PC-9 (cell line): Measurements from ENCODE around the gene NAT9. TPM values are rescaled to one million over a fixed set of nuclear protein-coding genes. Genes with fewer than 3 reads are reported as not detected.

Experiments used
- BruUV-seq: library from RNA; stranded (reverse); fragments of 400-500 nt; replicated peaks from 2 replicates; lab custom pipeline; 2021; lab: Mats Ljungman, UMichigan
- CTCF ChIA-PET: fragments of 300-600 bp; sonication (Branson Sonifier 250); formaldehyde crosslinking; loops from one replicate; lab custom pipeline; 2022; ENCODE audit warnings: antibody characterized with exemption; lab: Charles Lee
- POLR2A ChIA-PET: fragments of 300-600 bp; sonication (Branson Sonifier 250); formaldehyde crosslinking; loops from one replicate; lab custom pipeline; 2022; ENCODE audit warnings: antibody characterized with exemption; ENCODE audit not compliant: unreplicated experiment; lab: Charles Lee
- DNase-seq, 2 experiments: peaks; one replicate each; pipeline versions ENCODE4 v3.0.0 to v3.0.0-alpha.2; 2015 to 2022; ENCODE audit warnings: mixed read lengths in 1 of 2
- H2AFZ ChIP-seq: fragments of 200-600 bp; sonication (generic); 2 replicates; pipeline ENCODE4 v1.8.1; 2017; ENCODE audit warnings: antibody characterized with exemption
- H3F3A ChIP-seq: fragments of 200-600 bp; sonication (generic); 2 replicates; pipeline ENCODE4 v1.8.1; 2017; ENCODE audit warnings: antibody characterized with exemption, mild to moderate bottlenecking, low read depth; ENCODE audit not compliant: insufficient read depth
- H3K27ac ChIP-seq: fragments of 200-600 bp; sonication (generic); 2 replicates; pipeline ENCODE4 v1.6.1; 2016; ENCODE audit warnings: mixed run types
- H3K27me3 ChIP-seq: fragments of 200-600 bp; sonication (generic); 2 replicates; pipeline ENCODE4 v1.6.1; 2016; ENCODE audit warnings: low read depth, mixed run types; ENCODE audit not compliant: insufficient read depth
- H3K36me3 ChIP-seq: fragments of 200-600 bp; sonication (generic); 2 replicates; pipeline ENCODE4 v1.6.1; 2016; ENCODE audit warnings: low read depth, mixed run types
- H3K4me1 ChIP-seq: fragments of 200-600 bp; sonication (generic); replicated peaks from 2 replicates; pipeline ENCODE4 v1.6.1; 2016; ENCODE audit warnings: mixed run types; ENCODE audit not compliant: insufficient read depth
- H3K4me2 ChIP-seq: fragments of 200-600 bp; sonication (generic); 2 replicates; pipeline ENCODE4 v1.6.1; 2017; ENCODE audit warnings: mixed run types
- H3K4me3 ChIP-seq: fragments of 200-600 bp; sonication (generic); 2 replicates; pipeline ENCODE4 v1.6.1; 2016; ENCODE audit warnings: mixed run types
- H3K79me2 ChIP-seq: fragments of 200-600 bp; sonication (generic); 2 replicates; pipeline ENCODE4 v1.6.1; 2017; ENCODE audit warnings: low read depth, mixed run types
- H3K9me2 ChIP-seq: fragments of 200-600 bp; sonication (generic); 2 replicates; pipeline ENCODE4 v1.8.1; 2017; ENCODE audit warnings: mild to moderate bottlenecking; ENCODE audit not compliant: insufficient read depth
- H3K9me3 ChIP-seq: fragments of 200-600 bp; sonication (generic); 2 replicates; pipeline ENCODE4 v1.8.1; 2016; ENCODE audit warnings: low read depth; ENCODE audit not compliant: insufficient read depth
- H4K20me1 ChIP-seq: fragments of 200-600 bp; sonication (generic); 2 replicates; pipeline ENCODE4 v1.8.1; 2017; ENCODE audit not compliant: insufficient read depth
- EZH2 ChIP-seq: fragments of 200-600 bp; sonication (generic); IDR thresholded peaks from 2 replicates; pipeline ENCODE4 v1.8.0; 2017; ENCODE audit warnings: antibody characterized with exemption, low read depth
- intact Hi-C: fragments of 100-400 bp; cut with micrococcal nuclease; formaldehyde crosslinking; loops from one replicate; pipeline ENCODE4 v1.10.0; 2022; ENCODE audit not compliant: unreplicated experiment
- microRNA-seq: library from miRNA; unstranded; fragments of <30 nt; microRNA quantifications from one replicate; pipeline ENCODE4 v1.2.0, GENCODE V29; 2021; ENCODE audit warnings: borderline number of aligned reads, borderline replicate concordance
- total RNA-seq: library from RNA; stranded (reverse); gene quantifications from 2 replicates; pipeline ENCODE4 v1.2.3, GENCODE V29; 2021
- TF ChIP-seq, protein P1 (sequence below): fragments of 200-600 bp; sonication (generic); conservative IDR thresholded peaks from 2 replicates; pipeline ENCODE4 v1.6.1; 2017; ENCODE audit warnings: mixed run types, antibody characterized with exemption, mild to moderate bottlenecking, moderate library complexity

Gene NAT9
- total RNA-seq, 1 experiment from 2014 or later, result 31.5 TPM

GRCh38 chr17:74722782-74723181 lies 53.4 kb downstream of the NAT9 start:
- intact Hi-C loops, result no loop called here
- Histone ChIP-seq H3K27ac (no peak overlapping the region), H4K20me1 (no peaks in the 10 kb centered on the region), H3K4me2 (no peak overlapping the region), H3K36me3 (no peaks in the 10 kb centered on the region), H3K4me3 (no peak overlapping the region), H3F3A (peaks cover 1% of the 10 kb centered on the region; the same call in 1 of the 2 replicates), H3K79me2 (no peaks in the 10 kb centered on the region), H3K4me1 (no peaks in the 10 kb centered on the region), H3K27me3 (peaks cover 65% of the 10 kb centered on the region), H3K9me2 (no peaks in the 10 kb centered on the region), H2AFZ (no peak overlapping the region), H3K9me3 (no peaks in the 10 kb centered on the region; the same call in 1 of the 2 replicates)
- DNase-seq, result no peak
- CTCF ChIA-PET, result no interaction called here
- BruUV-seq, result no TSS peak
- no peak for TF ChIP-seq EZH2
- TF ChIP-seq, protein P1, sequence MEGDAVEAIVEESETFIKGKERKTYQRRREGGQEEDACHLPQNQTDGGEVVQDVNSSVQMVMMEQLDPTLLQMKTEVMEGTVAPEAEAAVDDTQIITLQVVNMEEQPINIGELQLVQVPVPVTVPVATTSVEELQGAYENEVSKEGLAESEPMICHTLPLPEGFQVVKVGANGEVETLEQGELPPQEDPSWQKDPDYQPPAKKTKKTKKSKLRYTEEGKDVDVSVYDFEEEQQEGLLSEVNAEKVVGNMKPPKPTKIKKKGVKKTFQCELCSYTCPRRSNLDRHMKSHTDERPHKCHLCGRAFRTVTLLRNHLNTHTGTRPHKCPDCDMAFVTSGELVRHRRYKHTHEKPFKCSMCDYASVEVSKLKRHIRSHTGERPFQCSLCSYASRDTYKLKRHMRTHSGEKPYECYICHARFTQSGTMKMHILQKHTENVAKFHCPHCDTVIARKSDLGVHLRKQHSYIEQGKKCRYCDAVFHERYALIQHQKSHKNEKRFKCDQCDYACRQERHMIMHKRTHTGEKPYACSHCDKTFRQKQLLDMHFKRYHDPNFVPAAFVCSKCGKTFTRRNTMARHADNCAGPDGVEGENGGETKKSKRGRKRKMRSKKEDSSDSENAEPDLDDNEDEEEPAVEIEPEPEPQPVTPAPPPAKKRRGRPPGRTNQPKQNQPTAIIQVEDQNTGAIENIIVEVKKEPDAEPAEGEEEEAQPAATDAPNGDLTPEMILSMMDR, result no peak
- POLR2A ChIA-PET, result interaction anchor here (0.7 kb wide), 1 partner anchor 156 kb away, joined by 3 read pairs; no protein-coding TSS in a partner anchor

Small RNA genes lying within 50 kb of the gene (microRNA-seq; reads per million reads assigned to microRNA genes)
- gene MIR3615, result 87.5 reads per million, percentile 48 among the genes with 10 or more reads in this experiment

Other genes starting within 250 kb of the NAT9 start
- not detected in 2 replicates for gene CD300LB, start 244.9 kb downstream of the NAT9 start, total RNA-seq
- not detected in 2 replicates for gene CD300C, start 230.2 kb downstream of the NAT9 start, total RNA-seq
- gene CD300H, start 208.8 kb downstream of the NAT9 start, total RNA-seq, result not detected in 2 replicates
- not detected in 2 replicates for gene CD300LD, start 184.1 kb downstream of the NAT9 start, total RNA-seq
- not detected in 2 replicates for gene CD300E, start 152.6 kb downstream of the NAT9 start, total RNA-seq
- gene CD300LF, start 63.4 kb downstream of the NAT9 start, total RNA-seq, result not detected in 2 replicates
- gene RAB37, start 39.1 kb downstream of the NAT9 start, total RNA-seq, result not detected in 2 replicates
- 83.6 and 105 TPM in 2 replicates for gene NHERF1, start 27.7 kb downstream of the NAT9 start, total RNA-seq
- 0.11 TPM in 1 of 2 replicates, not detected in the other for gene GRIN2C, start 83.5 kb upstream of the NAT9 start, total RNA-seq
- gene FDXR, start 96.6 kb upstream of the NAT9 start, total RNA-seq, result 18.2 and 30.7 TPM in 2 replicates
- gene FADS6, start 117.3 kb upstream of the NAT9 start, total RNA-seq, result not detected in 2 replicates
- 0.22 and 0.28 TPM in 2 replicates for gene USH1G, start 146.9 kb upstream of the NAT9 start, total RNA-seq
- not detected in 2 replicates for gene OTOP2, start 147.9 kb upstream of the NAT9 start, total RNA-seq
- gene OTOP3, start 159.6 kb upstream of the NAT9 start, total RNA-seq, result not detected in 2 replicates
- 32.1 and 49.7 TPM in 2 replicates for gene HID1, start 196.4 kb upstream of the NAT9 start, total RNA-seq
- 15.1 and 22.8 TPM in 2 replicates for gene CDR2L, start 211.3 kb upstream of the NAT9 start, total RNA-seq
- gene MRPL58, start 236.3 kb upstream of the NAT9 start, total RNA-seq, result 42.8 and 48.4 TPM in 2 replicates